ENCODE measurements around the gene PPTC7. TPM values are rescaled to one million over a fixed set of nuclear protein-coding genes. Genes with fewer than 3 reads are reported as not detected.

Gene PPTC7
- total and polyA plus RNA-seq, 10 of the 15 experiments (the other 5 are each of a cell fraction or from before 2014, with no cell fraction given), result 4.0 to 69.6 (median 12.3) TPM

DNA sequence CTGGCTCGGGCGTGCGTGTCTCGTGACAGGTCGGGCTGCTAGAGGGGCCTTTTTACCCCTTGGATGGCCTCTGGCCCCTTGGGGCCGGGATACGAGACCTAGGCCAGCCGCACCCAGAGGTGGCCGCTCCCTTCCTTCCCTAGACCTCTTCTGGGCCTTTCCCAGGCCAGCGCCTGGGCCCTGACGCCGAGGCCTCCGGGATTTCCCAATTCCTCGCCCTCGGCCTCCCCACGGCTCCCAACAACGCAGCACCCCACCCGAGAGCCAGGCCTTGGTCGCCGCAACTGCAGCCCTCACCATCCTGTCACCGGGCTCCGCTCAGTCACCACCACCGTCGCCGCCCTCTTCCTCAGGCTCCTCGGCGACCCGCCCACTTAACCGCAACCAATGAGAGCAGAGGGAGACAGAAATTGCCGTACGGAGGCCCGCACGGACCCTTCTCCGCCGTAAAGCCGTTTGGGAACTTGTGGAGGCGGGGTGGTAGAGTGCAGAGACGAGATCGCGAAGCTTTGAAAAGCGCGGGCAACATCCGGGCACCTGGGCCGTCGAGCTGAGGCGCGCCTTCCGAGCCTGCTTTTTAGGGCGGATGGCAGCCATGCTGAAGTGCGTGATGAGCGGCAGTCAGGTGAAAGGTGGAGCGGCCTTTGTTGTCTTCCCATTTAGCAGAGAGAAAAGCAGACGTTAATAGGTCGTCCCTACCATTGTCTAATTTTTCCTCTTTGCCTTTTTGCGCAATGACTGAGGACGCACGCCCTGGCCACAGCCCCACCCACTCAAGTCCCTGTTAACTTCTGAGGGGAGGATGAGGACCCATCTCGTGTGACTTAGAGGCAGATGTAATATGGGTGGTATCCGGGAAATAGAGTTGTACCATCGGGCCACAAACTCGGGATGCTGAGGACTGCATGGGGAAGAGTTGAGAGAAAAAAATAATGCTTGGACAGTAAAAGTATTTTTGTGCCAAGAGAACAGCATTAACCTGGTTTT is 81.1 kb downstream of the PPTC7 start, which contains the start of the genes RAD9B and VPS29 (continued):
- peak; percentile 95 for TF ChIP-seq NBN (IDR thresholded peaks at IDR 0.05)
- 0 out of 2 replicates have a peak, but pooled peaks have one; percentile 17 for TF ChIP-seq TCF3 (IDR thresholded peaks at IDR 0.05; ENCODE audit: borderline replicate concordance, insufficient read depth, low read depth, low read length)
- TF ChIP-seq, protein P1, sequence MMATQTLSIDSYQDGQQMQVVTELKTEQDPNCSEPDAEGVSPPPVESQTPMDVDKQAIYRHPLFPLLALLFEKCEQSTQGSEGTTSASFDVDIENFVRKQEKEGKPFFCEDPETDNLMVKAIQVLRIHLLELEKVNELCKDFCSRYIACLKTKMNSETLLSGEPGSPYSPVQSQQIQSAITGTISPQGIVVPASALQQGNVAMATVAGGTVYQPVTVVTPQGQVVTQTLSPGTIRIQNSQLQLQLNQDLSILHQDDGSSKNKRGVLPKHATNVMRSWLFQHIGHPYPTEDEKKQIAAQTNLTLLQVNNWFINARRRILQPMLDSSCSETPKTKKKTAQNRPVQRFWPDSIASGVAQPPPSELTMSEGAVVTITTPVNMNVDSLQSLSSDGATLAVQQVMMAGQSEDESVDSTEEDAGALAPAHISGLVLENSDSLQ (IDR thresholded peaks at IDR 0.05), result peak; percentile 77
- TF ChIP-seq, protein P2, sequence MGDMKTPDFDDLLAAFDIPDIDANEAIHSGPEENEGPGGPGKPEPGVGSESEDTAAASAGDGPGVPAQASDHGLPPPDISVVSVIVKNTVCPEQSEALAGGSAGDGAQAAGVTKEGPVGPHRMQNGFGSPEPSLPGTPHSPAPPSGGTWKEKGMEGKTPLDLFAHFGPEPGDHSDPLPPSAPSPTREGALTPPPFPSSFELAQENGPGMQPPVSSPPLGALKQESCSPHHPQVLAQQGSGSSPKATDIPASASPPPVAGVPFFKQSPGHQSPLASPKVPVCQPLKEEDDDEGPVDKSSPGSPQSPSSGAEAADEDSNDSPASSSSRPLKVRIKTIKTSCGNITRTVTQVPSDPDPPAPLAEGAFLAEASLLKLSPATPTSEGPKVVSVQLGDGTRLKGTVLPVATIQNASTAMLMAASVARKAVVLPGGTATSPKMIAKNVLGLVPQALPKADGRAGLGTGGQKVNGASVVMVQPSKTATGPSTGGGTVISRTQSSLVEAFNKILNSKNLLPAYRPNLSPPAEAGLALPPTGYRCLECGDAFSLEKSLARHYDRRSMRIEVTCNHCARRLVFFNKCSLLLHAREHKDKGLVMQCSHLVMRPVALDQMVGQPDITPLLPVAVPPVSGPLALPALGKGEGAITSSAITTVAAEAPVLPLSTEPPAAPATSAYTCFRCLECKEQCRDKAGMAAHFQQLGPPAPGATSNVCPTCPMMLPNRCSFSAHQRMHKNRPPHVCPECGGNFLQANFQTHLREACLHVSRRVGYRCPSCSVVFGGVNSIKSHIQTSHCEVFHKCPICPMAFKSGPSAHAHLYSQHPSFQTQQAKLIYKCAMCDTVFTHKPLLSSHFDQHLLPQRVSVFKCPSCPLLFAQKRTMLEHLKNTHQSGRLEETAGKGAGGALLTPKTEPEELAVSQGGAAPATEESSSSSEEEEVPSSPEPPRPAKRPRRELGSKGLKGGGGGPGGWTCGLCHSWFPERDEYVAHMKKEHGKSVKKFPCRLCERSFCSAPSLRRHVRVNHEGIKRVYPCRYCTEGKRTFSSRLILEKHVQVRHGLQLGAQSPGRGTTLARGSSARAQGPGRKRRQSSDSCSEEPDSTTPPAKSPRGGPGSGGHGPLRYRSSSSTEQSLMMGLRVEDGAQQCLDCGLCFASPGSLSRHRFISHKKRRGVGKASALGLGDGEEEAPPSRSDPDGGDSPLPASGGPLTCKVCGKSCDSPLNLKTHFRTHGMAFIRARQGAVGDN (IDR thresholded peaks at IDR 0.05), result peak; percentile 100
- TF ChIP-seq ZZZ3 (IDR thresholded peaks at IDR 0.05; ENCODE audit: control insufficient read depth, insufficient read length, low read depth), result no peak
- TF ChIP-seq WRNIP1 (IDR thresholded peaks at IDR 0.05; ENCODE audit: borderline replicate concordance, low read depth, low read length), result no peak
- TF ChIP-seq CEBPB (IDR thresholded peaks at IDR 0.05; ENCODE audit: borderline replicate concordance in 1 of 2, low read depth in 2 of 2, low read length in 2 of 2), result no peak
- TF ChIP-seq CREB1 (IDR thresholded peaks at IDR 0.05; ENCODE audit: low read depth), result peak; percentile 77
- no peak for TF ChIP-seq RBBP5 (conservative IDR thresholded peaks at IDR 0.05)
- TF ChIP-seq TBL1XR1 (IDR thresholded peaks at IDR 0.05; ENCODE audit: low read depth, low read length), result peak; percentile 84; the same call in 1 of the 2 replicates
- TF ChIP-seq, protein P3, sequence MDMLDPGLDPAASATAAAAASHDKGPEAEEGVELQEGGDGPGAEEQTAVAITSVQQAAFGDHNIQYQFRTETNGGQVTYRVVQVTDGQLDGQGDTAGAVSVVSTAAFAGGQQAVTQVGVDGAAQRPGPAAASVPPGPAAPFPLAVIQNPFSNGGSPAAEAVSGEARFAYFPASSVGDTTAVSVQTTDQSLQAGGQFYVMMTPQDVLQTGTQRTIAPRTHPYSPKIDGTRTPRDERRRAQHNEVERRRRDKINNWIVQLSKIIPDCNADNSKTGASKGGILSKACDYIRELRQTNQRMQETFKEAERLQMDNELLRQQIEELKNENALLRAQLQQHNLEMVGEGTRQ (IDR thresholded peaks at IDR 0.05; ENCODE audit: borderline replicate concordance, low read depth, low read length), result no peak
- TF ChIP-seq FOS (IDR thresholded peaks at IDR 0.05; ENCODE audit: borderline replicate concordance, extremely low read depth, insufficient read length), result no peak
- peak; percentile 90 for TF ChIP-seq MXI1 (IDR thresholded peaks at IDR 0.05; ENCODE audit: low read depth, low read length)
- TF ChIP-seq, protein P4, sequence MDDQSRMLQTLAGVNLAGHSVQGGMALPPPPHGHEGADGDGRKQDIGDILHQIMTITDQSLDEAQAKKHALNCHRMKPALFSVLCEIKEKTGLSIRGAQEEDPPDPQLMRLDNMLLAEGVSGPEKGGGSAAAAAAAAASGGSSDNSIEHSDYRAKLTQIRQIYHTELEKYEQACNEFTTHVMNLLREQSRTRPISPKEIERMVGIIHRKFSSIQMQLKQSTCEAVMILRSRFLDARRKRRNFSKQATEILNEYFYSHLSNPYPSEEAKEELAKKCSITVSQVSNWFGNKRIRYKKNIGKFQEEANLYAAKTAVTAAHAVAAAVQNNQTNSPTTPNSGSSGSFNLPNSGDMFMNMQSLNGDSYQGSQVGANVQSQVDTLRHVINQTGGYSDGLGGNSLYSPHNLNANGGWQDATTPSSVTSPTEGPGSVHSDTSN (IDR thresholded peaks at IDR 0.05; ENCODE audit: insufficient replicate concordance, low read depth, low read length), result no peak
- peak; percentile 70; the same call in 1 of the 2 replicates for TF ChIP-seq PAX5 (IDR thresholded peaks at IDR 0.05; ENCODE audit: borderline replicate concordance, low read depth, low read length)
- peak; percentile 74 for TF ChIP-seq RFX5 (IDR thresholded peaks at IDR 0.05; ENCODE audit: low read depth, low read length)
- TF ChIP-seq, protein P5, sequence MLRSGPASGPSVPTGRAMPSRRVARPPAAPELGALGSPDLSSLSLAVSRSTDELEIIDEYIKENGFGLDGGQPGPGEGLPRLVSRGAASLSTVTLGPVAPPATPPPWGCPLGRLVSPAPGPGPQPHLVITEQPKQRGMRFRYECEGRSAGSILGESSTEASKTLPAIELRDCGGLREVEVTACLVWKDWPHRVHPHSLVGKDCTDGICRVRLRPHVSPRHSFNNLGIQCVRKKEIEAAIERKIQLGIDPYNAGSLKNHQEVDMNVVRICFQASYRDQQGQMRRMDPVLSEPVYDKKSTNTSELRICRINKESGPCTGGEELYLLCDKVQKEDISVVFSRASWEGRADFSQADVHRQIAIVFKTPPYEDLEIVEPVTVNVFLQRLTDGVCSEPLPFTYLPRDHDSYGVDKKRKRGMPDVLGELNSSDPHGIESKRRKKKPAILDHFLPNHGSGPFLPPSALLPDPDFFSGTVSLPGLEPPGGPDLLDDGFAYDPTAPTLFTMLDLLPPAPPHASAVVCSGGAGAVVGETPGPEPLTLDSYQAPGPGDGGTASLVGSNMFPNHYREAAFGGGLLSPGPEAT (IDR thresholded peaks at IDR 0.05; ENCODE audit: low read depth), result peak; percentile 78
- TF ChIP-seq SPI1 (IDR thresholded peaks at IDR 0.05; ENCODE audit: borderline replicate concordance, insufficient read depth, low read depth, low read length), result no peak; the same call in 1 of the 2 replicates
- no peak for TF ChIP-seq RAD51 (IDR thresholded peaks at IDR 0.05)
- TF ChIP-seq SMARCA5 (IDR thresholded peaks at IDR 0.05), result no peak

Measured in GM12878 (cell line).